GM19043 (cell line): ENCODE data around the gene RSU1.
A peak's percentile ranks its signal among the peaks of the same experiment; 100 is the strongest.
"Not testable (repeated sequence)": the region's sequence is repeated elsewhere in the genome, so short reads cannot be mapped to it uniquely, and the experiment has no call there.

Experiments
- ATAC-seq: cut with Tn5 transposase; IDR thresholded peaks from one replicate; pipeline ENCODE4 v1.9.1; 2021; ENCODE audit warnings: low read depth; ENCODE audit not compliant: unreplicated experiment

Gene RSU1

DNA sequence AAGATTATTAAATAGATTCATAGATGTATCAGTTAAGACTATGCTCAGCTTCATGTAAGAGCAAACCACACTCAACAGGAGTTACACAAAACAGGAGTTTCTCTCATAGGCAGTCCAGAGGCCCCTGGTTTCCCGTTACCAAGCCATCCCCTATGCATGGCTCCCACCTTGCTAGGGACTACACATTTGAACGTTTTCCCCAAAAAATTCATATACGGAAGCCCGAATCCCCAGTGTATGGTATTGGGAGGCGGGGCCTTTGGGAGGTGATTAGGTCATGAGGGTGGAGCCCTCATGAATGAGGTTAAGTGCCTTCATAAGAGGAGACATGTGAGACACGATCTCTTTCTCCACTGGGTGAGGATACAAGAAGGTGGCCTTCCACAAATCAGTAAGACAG is 29.1 kb downstream of the RSU1 start:
- ATAC-seq = no peak

DNA sequence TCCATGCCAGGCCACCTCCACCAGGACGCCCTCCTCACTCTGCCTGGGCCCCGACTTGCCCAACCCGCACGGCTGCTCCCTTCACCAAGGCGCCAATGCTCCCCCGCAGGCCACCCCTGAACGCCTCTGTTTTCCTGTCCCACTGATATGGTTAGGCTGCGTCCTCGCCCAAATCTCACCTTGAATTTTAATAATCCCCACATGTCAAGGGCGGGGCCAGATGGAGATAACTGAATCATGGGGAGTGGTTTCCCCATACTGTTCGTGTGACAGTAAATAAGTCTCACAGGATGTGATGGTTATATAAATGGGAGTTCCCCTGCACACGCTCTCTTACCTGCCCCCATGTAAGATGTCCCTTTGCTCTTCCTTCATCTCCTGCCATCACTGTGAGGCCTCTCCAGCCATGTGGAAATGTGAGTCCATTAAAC is 29.8 kb downstream of the RSU1 start:
- ATAC-seq = peak; percentile 71

DNA sequence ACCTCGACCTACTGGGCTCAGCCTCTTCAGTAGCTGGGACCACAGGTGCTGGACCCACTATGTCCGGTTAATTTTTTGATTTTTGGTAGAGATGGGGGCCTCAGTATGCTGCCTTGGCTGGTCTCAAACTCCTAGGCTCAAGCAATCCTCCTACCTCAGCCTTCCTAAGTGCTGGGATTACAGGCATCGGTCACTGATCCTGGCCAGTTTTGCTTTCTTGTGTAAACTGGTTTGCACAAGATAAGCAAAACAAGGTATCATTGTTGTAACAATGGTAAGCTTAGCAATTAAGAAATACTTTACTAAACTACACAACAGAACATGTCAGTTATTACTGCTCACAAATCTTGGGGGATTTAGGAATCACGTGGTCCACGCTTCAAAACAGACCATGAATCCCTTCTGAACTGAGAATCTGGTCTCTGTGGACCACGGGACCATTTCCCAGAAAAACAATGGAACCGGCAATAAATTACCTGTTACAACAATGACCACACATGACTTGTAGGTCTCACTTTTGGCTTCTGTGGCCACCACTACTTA is 36.8 kb downstream of the RSU1 start:
- ATAC-seq = no peak

DNA sequence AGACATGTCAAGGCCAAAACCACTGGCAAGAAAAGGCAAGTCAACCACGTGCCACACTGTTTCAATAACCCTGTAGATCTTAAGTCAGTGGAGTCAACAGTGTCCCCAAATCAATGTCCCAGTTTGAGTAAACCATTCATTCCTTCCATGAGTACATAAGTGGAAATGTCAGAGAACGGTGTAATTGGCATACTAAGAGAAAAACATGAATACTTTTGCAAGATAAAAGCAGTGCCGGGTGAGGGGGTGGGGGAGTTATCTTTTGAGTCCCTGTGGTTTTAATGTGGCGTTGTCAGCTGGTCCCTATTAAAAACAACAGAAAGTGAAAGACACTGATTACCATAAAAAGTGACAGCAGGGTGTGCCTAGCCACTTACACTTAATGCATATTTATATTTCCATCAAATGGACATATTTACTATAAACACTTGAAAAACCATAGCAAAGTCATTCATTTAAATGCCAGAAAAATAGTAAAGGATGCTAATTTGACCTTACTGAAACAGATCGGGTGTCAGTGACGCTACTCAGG is 37.8 kb downstream of the RSU1 start:
- ATAC-seq = peak; percentile 61

DNA sequence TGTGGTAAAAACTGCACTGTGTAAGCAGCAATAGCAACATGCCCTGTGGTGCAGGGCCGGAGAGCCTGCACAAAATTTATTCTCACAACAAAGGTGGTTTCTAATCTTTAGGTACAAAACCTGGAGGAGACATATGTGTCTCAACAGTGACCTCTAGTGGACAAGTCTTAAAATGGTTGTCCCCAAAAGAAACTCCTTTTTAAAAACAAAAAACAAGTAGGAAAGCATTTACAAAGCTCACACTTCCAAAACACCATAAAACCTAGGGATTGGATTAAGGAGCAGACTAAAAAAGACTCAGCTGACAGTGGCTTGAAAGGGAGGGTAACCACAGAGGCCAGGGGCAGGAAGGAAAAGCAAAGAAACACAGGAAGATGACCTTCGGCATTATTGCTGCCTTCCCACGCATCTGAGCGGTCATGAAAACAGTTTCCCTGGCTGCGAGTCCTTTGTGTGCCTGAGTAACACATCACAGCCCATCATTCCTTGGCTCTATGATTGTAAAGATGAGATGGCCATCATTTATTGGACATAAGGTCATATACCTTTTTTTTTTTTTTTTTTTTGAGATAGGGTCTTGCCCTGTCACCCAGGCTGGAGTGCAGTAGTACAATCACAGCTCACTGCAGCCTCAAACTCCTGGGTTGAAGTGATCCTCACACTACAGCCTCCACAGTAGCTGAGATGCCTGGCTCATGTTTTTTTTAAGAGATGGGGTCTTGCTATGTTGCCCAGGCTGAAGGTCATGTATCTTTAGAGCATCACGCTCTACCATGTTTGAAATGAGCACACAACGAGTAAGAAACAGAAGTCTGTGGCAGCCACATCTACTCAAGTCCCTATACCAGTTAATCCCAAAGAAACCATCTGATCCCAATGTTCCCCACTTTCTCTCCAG is 39.5 kb downstream of the RSU1 start:
- ATAC-seq = no peak

DNA sequence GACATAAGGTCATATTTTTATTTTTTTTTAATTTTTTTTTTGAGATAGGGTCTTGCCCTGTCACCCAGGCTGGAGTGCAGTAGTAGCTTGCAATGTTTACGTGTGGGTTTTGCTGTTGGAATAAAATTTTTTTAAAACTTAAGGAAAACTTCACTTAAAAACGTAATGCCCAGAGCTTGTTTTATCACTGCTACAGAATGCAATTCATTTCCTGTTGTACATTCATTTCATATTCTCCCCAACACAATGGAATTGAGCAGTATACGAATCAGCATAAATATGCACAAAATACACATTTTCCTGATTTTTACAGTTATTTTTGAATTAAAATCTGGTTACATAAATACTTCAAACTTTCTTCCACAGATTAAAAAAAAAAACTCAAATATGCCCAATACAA is 40.3 kb downstream of the RSU1 start:
- ATAC-seq = no peak

DNA sequence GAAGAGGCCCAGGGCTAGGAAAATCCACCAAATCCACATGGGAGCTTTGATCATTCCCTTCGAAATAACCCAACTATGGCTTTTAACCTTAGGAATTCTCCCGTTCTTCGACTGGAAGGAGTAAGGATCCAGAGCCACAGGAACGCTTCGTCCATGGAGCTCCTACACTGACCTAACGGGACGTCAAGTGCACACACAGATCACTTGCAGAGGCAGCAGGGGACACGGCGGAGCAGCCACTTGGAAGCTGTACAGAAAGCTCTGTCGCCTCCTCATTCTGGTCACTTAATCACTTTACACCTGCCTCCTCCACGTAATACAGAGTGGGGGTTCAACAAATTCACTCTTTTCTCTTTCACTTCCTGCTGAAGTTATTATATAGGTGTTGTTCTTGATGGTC is 43.9 kb downstream of the RSU1 start:
- ATAC-seq = no peak

DNA sequence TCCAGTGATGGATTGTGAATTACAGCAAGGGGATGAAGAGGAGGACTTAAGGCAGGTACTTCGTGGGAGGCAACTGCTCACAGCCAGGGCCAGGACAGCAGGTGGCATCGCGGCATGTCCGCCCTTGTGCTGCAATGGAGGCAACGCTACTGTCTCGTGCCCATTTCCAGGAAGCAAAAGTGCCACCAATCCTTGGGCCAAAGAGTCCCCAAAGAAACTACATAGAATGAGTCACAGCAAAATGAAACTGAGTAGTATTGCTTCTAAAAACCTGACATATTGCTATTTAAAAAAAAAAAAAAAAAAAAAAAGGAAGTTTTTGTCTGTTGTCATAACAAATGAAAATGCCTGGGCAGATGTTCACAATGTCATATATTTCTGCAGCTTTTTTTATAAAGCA is 46.6 kb downstream of the RSU1 start:
- no peak for ATAC-seq

DNA sequence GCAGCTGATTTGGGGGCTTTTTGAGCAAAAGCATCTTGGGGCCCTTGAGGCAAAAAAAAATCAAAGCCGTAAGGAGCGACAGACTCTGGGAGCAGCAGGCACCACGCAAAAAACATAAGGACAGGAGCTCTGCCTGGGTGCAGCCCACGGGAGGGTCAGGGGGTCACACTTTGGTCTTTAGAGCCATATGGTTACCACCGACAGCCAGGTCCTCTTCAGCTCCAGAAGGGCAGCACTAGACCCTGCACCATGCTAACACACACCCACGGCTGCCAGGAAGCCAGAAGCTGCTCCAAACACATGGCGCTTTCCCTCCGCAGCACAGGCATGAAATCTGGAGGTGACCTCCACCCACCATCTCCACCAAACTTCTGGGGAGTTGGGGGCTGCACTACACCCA is 47.1 kb downstream of the RSU1 start:
- no peak for ATAC-seq

DNA sequence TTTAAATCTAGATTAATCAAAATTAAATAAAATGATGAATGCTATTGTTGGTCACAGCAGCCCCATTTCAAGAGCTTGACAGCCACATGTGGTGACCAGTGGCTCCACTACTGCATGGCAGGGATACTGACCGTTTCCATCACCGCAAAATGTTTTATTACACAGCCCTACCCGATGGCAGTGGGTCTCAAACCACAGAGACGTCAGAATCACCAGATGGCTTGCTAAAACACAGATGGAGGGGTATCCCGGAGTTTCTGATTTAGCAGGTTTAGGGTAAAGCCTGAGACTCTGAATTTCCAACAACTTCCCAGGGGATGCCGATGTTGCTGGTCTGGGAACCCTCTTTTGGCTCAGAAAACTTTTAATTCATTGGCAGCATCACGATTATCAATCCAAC is 47.9 kb downstream of the RSU1 start:
- no peak for ATAC-seq

DNA sequence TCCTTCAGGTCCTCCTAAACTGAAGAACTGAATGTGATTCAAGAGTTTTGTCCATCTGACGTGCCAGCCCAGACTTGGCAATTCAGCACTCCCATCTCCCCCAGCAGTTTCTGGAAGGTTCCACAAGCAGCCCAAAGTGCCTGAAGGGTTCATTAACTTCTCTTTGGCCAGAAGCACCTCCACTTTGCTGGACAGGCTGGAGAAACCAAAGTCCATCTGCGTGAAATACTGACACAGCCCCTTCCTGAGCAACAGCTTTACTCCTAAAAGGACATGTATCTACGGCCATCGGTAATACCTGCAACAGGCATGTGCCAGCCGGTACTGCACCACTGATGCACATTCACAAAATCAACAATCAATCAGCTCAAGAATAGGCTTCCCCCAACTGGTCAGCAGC is 48.5 kb downstream of the RSU1 start:
- ATAC-seq = no peak

DNA sequence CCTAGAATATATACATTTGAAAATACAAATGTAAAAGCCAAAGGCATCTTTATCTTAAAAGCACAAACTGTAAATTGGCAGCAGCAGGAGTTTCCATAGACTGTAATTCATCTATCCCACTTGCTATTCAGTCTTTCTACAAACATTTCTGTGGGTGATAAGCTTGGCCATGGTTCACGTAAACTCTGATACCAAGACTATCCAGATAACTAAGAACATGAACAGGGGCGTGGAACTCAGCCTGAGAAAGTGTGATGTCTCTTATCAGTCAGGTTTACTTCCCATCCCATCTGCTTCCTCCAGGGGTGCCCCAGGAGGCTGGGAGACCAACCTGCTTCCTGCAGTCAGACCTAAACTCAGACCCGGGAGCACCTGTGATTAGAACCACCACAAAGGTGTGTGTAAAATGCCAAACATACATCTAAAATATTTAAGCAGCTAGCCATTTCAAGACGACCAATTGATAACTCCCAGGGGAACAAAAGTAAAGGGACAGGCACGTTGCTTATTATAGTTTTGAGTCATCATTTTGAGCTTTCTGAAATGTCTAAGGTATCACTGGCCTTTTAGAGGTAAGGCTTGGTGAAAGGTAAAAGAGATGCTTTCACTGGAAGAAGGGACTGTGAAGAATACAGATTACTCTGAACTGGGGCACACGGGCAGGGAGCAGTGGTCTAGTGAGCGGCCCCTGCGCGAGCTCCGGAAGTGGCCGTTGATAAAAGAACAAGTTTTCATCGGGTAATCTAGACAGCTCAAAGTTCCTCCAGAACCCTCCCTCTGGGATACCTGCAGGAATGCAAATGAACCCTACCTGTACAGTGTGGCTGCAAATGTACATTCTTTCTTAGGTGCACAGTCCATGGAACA is 51.5 kb downstream of the RSU1 start:
- ATAC-seq = peak; percentile 60

DNA sequence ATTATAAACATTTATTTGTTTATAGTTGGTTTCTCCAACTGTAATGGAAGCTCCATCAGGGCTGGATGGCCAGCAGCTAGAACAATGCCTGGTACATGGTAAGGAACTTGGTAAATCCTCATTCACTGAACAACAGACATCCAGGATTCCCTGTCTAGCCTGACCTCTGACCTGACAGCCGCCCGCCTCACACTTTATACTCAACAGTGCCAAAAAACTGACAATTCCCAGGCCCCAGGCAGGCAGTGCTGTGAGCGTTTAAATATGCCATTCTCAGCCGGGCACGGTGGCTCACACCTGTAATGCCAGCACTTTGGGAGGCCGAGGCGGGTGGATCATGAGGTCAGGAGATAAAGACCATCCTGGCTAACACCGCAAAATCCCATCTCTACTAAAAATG is 55.9 kb downstream of the RSU1 start:
- no peak for ATAC-seq

DNA sequence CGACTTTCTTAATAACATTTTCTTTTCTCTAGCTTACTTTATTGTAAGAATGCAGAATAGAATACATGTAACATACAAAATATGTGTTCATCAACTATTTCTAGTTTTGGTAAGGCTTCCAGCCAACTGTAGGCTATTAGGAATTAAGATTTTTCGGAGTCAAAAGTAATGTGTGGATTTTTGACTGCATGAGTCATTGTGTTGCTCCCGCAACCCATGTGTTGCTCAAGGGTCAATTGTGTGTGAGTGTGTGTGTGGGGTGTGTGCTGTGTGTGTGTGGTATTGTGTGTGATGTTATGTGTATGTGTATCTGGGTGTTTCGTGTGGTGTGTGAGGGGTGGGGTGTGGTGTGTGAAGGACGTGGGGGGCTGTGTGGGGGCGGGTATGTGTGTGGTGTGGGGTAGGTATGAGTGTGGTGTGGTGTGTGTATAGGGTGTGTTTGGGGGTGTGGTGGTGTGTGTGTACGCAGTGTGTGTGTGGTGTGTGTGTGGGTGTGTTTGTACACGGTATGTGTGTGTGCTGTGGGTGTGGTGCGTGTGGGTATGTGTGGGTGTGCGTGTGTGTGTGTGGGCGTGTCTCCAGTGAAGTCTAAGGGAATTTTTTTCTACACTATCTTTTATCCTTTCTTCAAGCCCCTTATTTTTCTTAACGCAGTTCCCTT is 60.5 kb downstream of the RSU1 start:
- ATAC-seq = no peak

DNA sequence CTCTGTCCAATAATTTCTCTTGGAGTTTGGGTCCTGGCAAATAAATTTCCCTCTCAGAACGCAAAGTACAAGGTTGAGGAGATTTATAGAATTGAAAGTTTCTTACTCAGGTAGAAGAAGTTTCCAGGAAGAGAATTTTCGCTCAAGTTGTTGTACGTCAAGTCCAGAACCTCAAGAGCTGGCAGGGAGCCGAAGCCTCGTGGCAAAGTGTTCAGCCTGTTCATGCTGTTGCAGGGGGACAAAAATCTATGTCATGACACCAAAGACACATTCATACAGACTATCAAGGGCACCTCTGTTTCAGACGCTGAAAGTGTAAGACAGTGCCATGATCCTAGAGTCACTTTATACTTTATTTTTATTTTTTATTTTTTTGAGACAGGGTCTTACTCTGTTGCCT is 62.5 kb downstream of the RSU1 start:
- no peak for ATAC-seq

DNA sequence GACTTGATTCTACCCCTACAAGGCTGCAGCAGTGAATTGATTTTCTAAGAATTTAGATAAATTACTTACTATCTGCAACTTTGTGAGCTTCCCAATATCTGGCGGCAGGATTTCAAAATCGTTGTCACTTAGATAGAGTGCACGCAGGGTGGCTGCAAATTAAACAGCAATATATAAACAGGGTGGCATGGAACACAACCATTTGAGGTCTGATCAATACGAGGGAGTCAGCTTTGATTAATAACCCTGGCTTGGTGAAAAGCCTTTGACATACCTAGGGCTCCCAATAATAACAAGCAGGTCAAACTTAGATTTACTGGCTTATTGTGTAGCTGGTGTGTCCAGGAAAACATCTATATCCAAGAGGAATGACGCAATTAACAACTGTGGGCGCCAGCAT is 64.4 kb downstream of the RSU1 start:
- not testable (repeated sequence) for ATAC-seq

DNA sequence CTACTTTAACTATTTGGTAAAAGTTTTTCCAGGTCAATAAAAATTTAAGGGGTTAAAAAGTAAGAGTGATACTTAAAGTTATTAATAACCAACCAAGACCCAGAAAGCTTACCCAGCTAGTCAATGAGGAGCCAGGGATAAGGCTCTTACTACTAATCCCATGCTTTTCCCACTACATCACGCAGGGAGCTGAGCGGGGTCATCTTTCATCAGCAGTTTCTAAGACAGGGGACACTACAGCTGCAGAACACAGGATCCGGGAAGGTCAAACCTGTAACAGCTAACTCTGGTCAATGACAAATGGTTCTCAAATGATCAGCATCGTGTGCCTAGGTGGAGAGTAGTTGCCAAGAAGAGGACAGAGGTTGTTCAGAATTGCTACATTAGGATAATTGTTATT is 65.1 kb downstream of the RSU1 start:
- ATAC-seq = no peak

DNA sequence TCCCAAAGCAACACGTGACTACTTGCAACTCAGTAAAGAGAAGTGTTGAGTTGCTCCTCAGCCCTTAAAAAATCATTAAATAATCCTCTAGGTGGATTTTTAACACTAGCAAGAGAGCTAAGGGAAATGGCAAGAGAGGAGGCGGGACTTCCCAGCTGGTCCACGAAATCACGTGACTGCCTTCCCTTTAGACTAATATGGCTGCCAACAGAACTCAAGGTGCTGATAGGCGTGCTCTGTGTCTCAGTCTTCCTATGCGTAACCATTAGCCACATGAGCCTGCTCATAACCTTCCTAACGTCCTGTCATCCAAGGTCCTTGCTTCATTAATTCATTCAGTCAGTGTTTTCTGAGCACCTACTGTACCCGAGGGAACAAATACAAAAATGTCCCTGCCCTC is 66.0 kb downstream of the RSU1 start:
- ATAC-seq = no peak

DNA sequence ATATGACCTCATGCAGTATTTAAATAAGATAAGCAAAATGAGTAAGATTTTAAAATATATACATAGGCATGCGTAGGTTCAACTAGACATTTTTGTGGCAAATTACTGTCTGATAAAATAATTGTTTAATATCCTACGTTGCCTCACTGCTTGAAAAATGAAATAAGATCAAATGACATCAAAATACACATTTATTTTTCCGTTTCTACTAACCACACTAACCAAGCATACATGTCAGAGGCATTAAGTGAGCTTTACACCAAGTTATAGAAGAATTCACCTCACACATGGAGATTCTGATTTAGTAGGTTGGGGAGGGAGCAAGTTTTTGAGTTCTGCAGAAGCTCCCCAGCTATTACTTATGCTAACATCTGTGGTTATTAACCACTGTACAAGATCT is 66.8 kb downstream of the RSU1 start:
- ATAC-seq = no peak

DNA sequence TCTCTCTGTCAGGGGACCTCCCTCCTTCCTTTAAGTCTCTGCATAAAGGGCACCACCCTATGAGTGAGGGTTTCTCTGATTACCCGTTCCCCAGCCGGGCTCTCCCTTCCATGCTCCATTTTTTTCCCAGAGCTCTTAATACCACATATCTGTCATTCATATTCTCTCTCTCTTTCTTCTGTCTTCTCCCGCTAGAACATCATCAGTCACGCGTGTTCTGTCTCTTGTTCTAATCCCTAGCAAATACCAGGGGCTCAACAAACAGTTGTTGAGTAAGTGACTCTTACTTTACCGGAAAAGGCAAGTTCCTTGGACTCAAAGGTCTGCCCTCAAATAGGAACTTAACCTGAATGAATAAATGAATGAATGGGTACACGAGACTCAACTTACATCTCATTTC is 68.5 kb downstream of the RSU1 start:
- no peak for ATAC-seq

DNA sequence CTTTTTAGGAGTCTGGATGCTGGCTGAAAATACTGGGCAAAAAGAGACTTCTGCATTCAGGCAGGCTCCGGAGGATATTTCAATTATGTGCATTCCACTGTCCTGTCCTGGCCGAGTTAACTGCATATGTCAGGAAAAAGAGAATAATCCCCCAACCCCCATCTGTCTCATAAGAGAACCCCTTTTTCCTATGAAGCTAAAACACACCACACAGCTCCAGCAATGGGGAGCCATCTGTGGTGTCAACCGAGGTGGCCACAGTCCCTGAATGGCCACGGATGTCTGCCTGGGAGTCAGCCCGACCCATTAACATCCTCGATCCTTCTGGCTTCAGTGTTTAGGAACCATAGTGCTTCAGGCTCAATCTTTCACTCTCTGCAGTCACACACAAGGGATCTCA is 70.4 kb downstream of the RSU1 start:
- no peak for ATAC-seq
